AG20443 (cell line): ENCODE data around the gene OR1D5.
A peak's percentile ranks its signal among the peaks of the same experiment; 100 is the strongest.
"Not testable (repeated sequence)": the region's sequence is repeated elsewhere in the genome, so short reads cannot be mapped to it uniquely, and the experiment has no call there.

Experiments
- DNase-seq: peaks from one replicate; pipeline ENCODE4 v3.0.0; 2012; ENCODE audit warnings: low spot score, mixed read lengths

The OR1D5 gene

DNA sequence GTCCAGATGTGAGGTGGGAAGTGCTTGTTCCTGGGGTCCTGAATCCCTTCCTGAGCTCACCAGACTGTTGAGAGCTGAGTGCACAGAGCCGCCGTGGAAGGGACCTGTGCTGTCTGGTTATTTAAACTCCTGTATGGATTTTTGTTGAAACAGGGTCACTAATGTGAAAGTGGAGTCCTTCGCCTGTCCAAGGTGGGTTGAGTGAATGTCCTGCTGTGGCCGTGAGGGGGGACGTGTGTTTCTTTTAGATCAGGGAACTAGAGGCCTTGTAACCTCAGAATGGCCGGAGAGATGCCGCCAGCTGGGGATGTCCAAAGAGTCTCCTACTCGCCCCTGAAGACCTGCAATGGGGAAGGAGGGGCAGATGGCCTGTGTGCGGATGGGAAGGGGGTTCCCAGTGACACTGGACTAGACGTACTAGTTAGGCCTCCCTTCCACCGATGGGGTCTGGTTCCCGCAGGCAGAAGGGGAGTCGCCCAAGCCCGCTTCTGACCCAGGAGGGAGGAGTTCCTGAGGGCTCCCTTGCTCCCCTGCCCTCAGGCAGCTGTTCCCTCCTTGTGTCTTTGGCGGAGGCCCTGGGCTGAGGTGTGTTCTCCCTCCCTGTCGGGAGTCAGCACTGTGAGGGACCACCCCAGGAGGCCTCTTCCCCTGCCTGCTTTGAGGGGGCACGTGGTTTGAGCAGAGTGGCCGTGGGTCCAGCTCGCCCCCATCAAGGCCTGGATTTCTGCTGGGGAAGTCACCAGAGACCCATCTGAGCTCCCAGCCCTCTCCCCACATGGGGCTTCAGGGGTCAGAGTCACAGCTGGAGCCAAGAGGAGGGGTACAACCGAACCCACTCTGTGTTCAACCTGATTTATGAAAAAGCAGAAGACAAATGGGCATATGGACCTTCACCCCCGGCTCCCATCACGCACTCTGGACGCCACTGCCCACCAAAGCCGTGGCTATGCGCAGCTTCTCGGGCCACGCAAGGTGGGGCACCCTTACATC is 30.9 kb downstream of the OR1D5 start:
- DNase-seq = no peak

DNA sequence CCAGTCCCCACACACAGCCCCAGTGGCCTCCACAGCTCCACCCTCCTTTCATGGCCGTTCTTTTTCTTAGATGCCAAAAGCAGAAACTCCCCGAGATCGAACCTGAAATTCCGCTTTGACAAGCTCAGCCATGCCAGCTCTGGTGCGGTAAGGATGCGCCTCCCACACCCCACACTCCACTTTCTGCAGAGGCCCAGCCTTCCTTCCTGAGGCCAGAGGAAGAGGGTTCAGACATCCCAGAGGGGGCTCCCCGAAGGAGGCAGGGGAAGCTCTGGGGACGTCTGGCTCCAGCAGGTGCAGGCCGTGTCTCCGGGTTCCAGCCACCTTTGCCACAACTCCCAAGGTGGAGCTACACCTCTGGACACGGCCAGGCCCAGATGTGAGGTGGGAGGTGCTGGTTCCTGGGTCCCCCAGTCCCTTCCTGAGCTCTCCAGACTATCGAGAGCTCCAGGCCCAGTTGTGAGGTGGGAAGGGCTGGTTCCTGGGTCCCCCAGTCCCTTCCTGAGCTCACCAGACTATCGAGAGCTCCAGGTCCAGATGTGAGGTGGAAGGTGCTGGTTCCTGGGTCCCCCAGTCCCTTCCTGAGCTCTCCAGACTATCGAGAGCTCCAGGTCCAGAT is 32.4 kb downstream of the OR1D5 start:
- not testable (repeated sequence) for DNase-seq

DNA sequence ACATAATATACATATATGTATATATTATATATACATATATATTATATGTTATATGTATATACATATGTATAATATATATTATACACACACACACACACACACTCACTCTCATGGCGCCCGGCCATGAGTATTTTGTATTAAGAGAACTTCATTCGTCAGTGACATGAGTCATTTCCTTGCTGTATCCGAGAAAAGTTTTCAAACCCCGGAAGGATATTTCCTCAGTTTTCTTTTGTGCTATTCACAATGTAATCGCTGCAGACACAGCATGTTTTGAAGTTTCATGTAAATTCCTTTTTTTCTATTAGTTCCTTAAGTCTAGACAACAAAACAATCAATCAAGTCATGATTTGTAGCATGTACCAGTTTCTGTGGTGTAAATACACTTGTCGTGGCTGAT is 33.3 kb downstream of the OR1D5 start:
- no peak for DNase-seq

DNA sequence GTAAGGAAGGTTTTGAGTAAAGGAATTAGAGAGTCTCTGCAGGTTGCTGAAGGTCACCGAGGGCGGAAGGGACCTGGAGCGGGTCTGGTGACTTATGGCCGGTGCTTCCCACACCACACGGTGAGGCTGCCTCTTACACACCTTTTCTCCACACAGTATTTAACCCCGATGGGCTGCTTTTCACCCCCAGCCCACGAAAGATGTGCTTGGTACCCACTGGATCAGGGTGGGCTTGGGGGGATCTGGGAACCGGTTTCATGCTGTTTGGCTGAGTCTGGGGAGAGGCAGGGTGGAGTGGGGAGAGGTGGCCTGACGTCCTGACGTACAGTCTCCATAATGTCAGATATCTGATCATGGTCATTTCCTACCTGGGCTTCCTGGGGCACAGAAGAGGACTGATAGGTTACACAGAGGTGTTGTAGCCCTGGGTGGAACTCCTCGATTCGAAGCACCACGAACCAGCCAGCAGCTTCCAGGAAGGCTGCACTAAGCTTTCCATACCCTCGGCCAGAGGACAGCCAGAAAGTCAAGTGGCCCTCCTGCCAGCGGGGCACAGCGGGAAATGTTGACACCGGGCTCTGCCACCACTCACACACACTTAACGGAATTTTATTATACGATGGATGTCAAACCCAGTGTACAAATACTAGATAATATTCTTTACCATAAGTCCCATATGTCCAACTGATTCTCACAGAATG is 34.0 kb downstream of the OR1D5 start:
- no peak for DNase-seq

DNA sequence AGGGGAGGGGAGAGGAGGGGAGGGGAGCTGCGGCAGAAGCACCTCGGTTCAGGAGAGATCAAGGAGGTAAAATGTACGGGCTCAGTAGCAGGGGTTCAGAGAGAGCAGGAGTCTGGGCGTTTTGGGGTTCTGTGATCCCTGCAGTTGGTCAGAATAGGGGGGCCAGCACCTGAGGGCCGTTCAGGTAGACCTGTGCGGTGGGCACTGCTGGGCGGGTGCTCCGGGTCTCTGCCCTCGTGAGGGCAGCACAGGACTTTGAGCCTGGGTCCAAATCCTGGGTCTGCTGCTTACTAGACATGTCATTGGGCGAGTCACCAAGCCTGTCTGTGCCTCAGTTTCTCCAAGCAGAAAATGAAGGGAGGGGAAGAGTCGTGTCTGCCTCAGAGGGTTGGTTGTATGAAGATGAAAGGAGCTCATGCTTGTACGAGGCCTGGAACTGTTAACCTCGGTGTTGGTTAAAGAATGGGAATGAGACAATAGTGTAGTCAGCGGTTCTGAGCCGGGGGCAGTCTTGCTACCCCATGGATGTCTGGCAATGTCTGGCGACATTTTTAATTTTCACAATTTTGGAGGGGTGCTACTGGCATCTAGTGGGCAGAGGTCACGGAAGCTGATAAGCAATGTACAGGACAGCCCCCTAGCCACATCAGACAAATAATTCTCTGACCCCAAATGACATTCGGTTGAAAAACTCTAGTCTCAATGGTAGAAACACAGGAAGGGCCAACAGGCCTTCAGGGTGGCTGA is 35.4 kb downstream of the OR1D5 start:
- DNase-seq = no peak

DNA sequence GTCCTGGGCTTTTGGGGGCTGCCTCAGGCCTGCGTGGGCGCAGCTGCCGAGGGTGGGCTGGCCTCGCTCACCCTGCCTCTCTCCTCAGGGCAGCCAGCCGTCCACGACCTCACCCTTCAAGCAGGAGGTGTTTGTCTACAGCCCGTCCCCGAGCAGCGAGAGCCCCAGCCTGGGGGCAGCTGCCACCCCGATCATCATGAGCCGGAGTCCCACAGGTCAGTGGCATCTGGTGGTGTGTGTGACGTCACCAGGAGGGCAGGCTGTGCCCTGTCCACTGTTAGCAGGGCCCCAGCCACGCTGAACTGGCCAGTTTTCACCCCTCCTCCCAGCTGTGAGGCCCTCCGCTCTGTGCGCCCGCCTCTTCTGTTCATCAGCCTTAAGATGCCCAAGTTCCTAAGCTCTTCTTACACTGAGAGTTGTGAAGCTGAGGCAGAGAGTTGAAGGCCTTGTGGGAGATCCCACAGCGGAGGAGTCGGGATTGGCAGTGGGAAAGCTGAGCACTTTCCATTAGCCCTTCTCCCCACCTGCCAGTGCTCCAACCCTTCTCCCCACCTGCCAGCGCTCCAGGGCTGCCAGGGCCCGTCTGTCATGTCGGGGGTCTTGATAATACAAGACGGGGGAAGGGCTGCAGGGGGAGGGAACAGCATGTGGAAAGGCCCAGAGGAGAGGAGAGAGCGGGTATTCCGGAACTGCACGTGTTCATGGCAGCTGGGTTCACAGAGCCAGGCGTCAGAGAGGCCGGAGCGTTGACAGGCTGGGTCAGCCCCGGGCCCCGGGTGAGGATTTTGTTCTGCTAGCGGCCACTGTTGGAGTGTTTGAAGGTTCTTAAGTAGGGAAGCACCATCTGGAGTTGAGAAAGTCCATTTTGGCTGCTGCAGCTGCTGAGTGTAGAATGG is 36.3 kb downstream of the OR1D5 start:
- no peak for DNase-seq

DNA sequence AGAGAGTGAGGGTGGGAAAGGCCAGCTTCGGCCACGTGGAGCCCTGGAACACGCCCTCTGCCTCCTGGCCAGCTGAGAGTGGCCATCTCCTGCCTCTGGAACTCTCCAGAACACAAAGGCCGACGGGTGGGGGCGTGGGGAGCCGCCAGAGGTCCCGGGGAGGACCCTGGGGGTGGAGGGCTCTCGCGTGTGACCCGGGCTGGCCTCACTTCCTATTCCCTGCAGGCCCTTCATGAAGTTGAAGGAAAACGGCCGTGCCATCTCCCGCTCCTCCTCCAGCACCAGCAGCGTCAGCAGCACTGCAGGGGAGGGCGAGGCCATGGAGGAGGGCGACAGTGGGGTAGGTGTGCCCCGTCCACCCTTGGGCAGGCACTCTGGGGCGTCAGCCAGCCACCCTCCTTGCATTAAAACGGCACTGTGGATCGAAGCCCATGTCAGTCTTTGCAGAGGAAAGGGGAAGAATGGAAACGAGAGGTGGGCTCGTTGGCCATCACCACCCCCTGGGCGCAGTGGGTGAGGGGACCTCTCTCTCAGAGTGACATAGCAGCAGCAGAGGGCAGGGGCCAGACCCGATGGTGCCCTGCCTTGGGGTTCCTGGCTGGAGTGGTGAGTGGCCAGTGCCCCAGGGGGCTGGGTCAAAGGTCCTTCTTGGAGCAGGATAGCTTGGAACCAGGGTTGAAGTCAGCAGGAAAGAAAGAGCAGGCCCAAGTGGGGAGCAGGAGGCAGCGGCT is 37.1 kb downstream of the OR1D5 start:
- DNase-seq = no peak

DNA sequence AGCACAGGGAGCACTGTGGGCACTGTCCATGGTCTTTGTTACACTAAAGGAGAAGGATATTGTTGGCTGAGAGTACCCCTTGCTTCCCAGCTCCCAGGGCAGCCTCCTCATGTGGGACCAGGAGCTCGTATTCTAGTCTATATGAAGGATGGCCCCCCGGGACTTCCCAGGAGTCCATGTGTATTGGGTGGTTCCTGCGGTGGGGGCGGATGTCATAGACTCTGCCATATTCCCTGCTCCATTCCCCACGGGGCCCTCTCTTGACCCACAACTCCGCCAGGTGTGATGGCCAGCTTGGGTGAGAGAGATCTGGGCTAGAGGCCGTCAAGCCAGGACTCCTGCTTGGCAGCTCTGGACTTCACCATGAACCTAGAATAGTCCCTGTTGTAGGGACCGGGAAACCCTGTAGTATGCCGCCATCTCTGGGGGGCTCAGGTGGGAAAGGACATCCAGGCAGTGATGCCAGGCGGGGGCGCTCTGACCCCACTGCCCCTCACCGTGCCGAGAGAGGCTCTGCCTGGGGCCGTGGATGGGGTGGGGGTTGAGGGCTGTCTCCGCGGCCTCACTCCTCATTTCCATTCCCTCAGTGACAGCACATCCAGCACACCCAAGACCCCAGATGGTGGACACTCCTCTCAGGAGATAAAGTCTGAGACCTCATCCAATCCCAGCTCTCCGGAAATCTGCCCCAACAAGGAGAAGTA is 37.8 kb downstream of the OR1D5 start:
- DNase-seq = no peak

DNA sequence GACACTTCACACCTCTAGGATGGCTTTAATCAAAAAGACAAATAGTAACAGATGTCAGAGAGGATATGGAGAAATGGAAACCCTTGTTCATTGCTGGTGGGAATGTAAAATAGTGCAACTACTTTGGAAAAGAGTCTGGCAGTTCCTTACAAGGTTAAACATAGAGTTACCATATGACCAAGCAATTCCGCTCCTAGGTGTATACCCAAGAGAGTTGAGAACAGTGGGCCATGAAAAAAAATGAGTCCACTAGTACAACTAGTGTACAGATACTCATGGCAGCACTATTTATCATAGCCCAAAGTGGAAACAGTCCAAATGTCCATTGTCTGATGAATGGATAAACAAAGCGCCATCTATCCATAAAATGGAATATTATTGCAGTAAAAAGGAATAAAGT is 39.1 kb downstream of the OR1D5 start:
- DNase-seq = no peak

DNA sequence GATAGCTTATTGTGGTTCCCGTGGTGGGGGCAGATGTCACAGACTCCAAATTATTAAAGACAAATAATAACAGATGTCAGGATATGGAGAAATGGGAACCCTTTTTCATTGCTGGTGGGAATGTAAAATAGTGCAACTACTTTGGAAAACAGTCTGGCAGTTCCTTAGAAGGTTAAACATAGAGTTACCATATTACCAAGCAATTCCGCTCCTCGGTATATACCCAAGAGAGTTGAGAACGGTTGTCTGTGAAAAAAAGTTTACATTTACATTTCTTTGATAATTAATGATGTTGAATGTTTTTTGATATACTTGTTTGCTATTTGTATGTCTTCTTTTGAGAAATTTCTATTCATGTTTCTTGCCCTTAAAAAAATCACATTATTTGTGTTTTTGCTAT is 41.2 kb downstream of the OR1D5 start:
- DNase-seq = no peak

DNA sequence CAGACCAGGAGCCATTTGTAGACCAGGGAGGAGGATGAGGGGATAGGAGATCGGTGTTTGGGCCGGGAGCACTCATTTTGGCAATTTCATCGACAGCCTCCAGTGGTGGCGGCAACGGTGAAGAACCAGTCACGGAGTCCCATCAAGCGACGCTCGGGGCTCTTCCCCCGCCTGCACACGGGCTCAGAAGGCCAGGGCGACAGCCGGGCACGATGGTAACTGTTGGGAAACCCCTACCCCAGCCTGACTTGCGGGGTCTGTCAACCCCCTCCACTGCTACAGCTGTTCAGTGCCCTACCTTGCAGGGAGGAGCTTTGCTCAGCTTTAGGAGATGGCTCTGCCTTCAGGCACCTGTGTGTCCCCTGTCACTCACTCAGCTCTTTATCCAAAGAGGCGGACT is 43.0 kb downstream of the OR1D5 start:
- no peak for DNase-seq

DNA sequence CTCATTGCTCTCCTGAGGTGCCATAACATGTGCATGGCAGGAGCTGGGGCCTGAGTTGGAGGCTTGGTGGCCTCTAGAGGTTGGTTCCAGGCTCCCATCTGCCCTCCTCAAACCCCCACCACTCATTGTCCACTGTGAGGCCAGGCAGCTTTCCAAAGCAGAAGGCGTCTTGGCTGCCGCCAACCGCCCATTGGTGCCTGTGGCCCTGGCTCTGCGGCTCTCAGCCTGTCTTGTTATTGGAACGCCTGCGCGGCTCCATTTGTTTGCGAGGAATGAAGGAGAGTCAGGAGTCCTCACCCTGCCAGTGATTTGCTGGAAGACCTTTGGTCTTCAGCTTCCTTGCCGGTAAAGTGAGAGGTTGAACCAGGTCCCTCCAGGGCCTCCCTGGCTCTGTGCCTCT is 43.6 kb downstream of the OR1D5 start:
- DNase-seq = no peak

DNA sequence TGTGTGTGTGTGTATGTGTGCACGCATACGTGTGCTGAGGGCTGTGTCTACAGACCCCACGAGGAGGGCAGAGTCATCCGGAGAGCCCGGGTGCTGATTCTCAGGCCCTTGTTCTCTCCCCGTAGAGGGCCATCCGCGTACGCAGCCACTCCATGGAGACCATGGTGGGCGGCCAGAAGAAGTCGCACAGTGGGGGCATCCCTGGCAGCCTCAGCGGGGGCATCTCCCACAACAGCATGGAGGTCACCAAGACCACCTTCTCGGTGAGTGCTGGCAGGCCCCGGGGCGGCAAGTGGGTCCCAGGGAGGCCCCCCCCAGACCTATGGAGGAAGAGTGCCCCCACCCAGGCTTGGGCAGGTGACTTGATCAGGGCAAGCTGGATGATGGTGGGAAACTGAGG is 45.5 kb downstream of the OR1D5 start:
- no peak for DNase-seq

DNA sequence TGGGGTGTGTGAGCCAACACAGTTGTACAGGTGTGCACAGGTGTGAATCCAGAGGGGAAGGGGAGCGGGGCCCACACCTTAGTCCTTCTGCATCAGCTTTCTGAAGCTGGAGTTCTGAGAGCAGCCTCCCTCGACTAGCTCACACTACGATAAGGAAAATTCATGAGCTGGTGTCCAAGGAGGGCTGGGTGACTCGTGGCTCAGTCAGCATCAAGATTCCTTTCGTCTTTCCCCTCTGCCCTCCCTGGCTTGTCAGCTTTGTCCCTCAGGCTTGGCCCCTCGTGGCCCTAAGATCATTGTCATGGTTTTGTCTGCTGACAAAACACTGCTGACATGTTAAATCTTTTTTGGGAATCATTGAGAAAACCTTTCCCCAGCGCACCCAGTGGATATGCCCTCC is 47.5 kb downstream of the OR1D5 start:
- DNase-seq = peak; percentile 49

DNA sequence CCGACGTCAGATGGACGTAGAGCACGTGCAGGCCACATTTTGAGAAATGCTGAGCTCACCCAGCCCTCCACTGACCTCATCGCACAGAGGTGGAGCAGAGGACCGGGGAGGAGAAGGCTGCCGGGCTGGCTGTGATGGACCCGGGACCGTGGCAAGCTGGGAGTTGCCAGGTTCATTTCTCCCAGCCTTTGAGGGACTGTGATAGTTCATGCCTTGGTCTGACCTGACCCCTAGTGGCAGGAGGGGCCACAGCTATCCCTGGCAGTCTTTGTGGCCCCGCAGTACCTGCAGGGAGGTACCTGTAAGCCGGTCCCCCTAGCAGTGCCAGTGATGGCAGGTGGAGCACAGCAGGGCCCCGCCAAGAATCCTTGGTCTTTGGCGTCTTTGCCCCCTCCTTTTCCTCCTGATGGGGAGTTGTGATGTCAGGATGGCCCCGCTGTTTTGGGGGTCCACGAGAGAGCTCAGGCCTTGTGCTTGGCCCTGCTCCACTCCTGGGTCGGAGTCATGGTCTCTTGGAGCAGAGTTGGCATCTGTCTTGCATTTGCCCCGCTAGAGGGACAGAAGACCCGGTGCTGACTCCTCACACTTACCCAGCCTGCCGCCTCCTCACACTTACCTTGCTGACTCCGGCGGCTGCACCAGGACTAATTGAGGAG is 50.4 kb downstream of the OR1D5 start:
- DNase-seq = peak; percentile 87
